Esophagus muscularis mucosa (tissue), 4 donors: ENCODE results near the gene ZDHHC22.

Experiments
- EP300 ChIP-seq: sonication (generic); formaldehyde crosslinking; IDR thresholded peaks from one replicate; pipeline ENCODE4 v1.6.1; 2017; ENCODE audit warnings: antibody characterized with exemption
- POLR2A ChIP-seq: fragments of 450-650 bp; IDR thresholded peaks from one replicate; pipeline ENCODE4 v1.6.1; 2017; ENCODE audit warnings: antibody characterized with exemption, moderate library complexity, mild to moderate bottlenecking, low read depth
- POLR2AphosphoS5 ChIP-seq, 2 donors: sonication (generic); formaldehyde crosslinking; IDR thresholded peaks; one replicate each; pipeline ENCODE4 v1.6.1; 2017; ENCODE audit warnings: antibody characterized with exemption in 2 of 2
- TF ChIP-seq, protein P1 (sequence below), 3 experiments: fragments of 200-600 bp in 2 of 3; fragments of 450-650 bp in 1 of 3; sonication (generic) in 2 of 3; IDR thresholded peaks; one replicate each; pipeline ENCODE4 v1.5.1; 2017 to 2019; ENCODE audit warnings: antibody characterized with exemption in 3 of 3, mild to moderate bottlenecking in 2 of 3, moderate library complexity in 1 of 3

DNA sequence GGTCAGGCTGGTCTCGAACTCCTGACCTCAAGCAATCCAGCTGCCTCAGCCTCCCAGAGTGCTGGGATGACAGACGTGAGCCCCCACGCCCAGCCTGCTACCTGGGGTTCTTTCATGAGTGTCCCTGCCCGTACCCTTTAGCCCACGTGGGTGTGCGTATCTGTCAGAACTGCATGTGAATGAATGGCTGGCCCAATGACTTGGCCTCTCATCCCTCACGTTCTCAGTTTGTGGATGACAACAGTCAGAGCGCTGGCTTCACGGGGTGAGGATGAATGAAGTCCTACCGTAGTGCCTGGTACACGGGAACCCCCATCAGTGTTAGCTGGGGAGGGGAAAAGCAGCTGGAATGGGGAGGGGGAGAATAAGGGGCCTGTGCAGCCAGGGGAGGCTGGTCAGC is 16.1 kb upstream of the ZDHHC22 start:
- TF ChIP-seq POLR2A (no peak), POLR2AphosphoS5 (IDR thresholded peaks at IDR 0.05) (no peak), EP300 (no peak)
- TF ChIP-seq, protein P1, sequence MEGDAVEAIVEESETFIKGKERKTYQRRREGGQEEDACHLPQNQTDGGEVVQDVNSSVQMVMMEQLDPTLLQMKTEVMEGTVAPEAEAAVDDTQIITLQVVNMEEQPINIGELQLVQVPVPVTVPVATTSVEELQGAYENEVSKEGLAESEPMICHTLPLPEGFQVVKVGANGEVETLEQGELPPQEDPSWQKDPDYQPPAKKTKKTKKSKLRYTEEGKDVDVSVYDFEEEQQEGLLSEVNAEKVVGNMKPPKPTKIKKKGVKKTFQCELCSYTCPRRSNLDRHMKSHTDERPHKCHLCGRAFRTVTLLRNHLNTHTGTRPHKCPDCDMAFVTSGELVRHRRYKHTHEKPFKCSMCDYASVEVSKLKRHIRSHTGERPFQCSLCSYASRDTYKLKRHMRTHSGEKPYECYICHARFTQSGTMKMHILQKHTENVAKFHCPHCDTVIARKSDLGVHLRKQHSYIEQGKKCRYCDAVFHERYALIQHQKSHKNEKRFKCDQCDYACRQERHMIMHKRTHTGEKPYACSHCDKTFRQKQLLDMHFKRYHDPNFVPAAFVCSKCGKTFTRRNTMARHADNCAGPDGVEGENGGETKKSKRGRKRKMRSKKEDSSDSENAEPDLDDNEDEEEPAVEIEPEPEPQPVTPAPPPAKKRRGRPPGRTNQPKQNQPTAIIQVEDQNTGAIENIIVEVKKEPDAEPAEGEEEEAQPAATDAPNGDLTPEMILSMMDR (IDR thresholded peaks at IDR 0.05): no peak
